Brain microvascular endothelial cell (primary cell): ENCODE results near the gene ADI1.
"Not testable (repeated sequence)": the region's sequence is repeated elsewhere in the genome, so short reads cannot be mapped to it uniquely, and the experiment has no call there.

Experiments
- DNase-seq: peaks from one replicate; pipeline ENCODE4 v3.0.0-alpha.2; 2020
- H3K27ac ChIP-seq: fragments of 250-450 bp; sonication (Bioruptor Pico); 2 replicates; pipeline ENCODE4 v1.5.1; 2020; ENCODE audit warnings: mild to moderate bottlenecking, moderate library complexity
- H3K27me3 ChIP-seq: fragments of 250-450 bp; sonication (Bioruptor Pico); replicated peaks from 2 replicates; pipeline ENCODE4 v1.5.1; 2020; ENCODE audit warnings: mild to moderate bottlenecking
- H3K36me3 ChIP-seq: fragments of 250-450 bp; sonication (Bioruptor Pico); replicated peaks from 2 replicates; pipeline ENCODE4 v1.5.1; 2020; ENCODE audit warnings: mild to moderate bottlenecking
- H3K4me3 ChIP-seq: 2 replicates; pipeline ENCODE4 v1.5.1; 2011; ENCODE audit warnings: low read depth, mild to moderate bottlenecking, control low read depth, low read length, moderate library complexity
- CTCF ChIP-seq: IDR thresholded peaks from 2 replicates; pipeline ENCODE4 v1.5.1; 2011; ENCODE audit warnings: low read depth, mild to moderate bottlenecking, moderate library complexity, low read length, control low read depth, inconsistent platforms; ENCODE audit errors: missing control alignments
- in situ Hi-C: cut with HindIII; loops from 2 replicates; pipeline ENCODE4 v1.10.0; 2017; ENCODE audit warnings: low sequenced_read_pairs, low pct_ligation_motif_present

ADI1 gene

GRCh38 chr2:3459185-3460015 lies 59.9 kb downstream of the ADI1 start:
- Histone ChIP-seq H3K4me3 (no peak overlapping the region), H3K27ac (no peak overlapping the region), H3K36me3 (peaks cover 18% of the 10 kb centered on the region), H3K27me3 (no peaks in the 10 kb centered on the region)
- TF ChIP-seq CTCF: no peak
- in situ Hi-C loops: no loop called here
- DNase-seq: no peak

GRCh38 chr2:3458396-3459184 lies 60.7 kb downstream of the ADI1 start:
- Histone ChIP-seq H3K4me3 (no peak overlapping the region), H3K27ac (no peak overlapping the region), H3K27me3 (no peaks in the 10 kb centered on the region), H3K36me3 (peaks cover 18% of the 10 kb centered on the region)
- in situ Hi-C loops: no loop called here
- DNase-seq: no peak
- TF ChIP-seq CTCF: no peak

GRCh38 chr2:3457524-3458395 lies 61.6 kb downstream of the ADI1 start:
- Histone ChIP-seq H3K36me3 (peaks cover 19% of the 10 kb centered on the region), H3K27ac (no peak overlapping the region), H3K27me3 (no peaks in the 10 kb centered on the region), H3K4me3 (no peak overlapping the region)
- no peak for DNase-seq
- in situ Hi-C loops: no loop called here
- TF ChIP-seq CTCF: no peak

GRCh38 chr2:3456125-3456524 lies 63.2 kb downstream of the ADI1 start:
- Histone ChIP-seq H3K27me3 (no peaks in the 10 kb centered on the region), H3K4me3 (no peak overlapping the region), H3K36me3 (peaks cover 21% of the 10 kb centered on the region), H3K27ac (no peak overlapping the region)
- TF ChIP-seq CTCF: no peak
- in situ Hi-C loops: no loop called here
- DNase-seq: no peak

- peaks cover 25% of the 10 kb centered on the region for H3K36me3 ChIP-seq
These were observed 64.5 kb downstream of the ADI1 start for GRCh38 chr2:3454802-3455201.

GRCh38 chr2:3454005-3454404 lies 65.3 kb downstream of the ADI1 start:
- in situ Hi-C loops, DNase-seq, H3K4me3 ChIP-seq, H3K27ac ChIP-seq, H3K27me3 ChIP-seq: not testable (repeated sequence)
- peaks cover 30% of the 10 kb centered on the region for H3K36me3 ChIP-seq

More at GRCh38 chr2:3454802-3455201, 64.5 kb downstream of the ADI1 start:
- Histone ChIP-seq H3K4me3 (no peak overlapping the region), H3K27ac (no peak overlapping the region), H3K27me3 (no peaks in the 10 kb centered on the region)
- no peak for TF ChIP-seq CTCF
- DNase-seq: no peak
- in situ Hi-C loops: no loop called here
